GM23338 (cell line): Measurements from ENCODE around the gene METRN. TPM values are rescaled to one million over a fixed set of nuclear protein-coding genes. Genes with fewer than 3 reads are reported as not detected.

Source experiments
- ATAC-seq: fragments of 200-7000 bp; cut with Tn5 transposase; 3 replicates; pipeline ENCODE4 v1.9.1; 2020
- DNase-seq: peaks from one replicate; pipeline ENCODE4 v3.0.0-alpha.2; 2015; ENCODE audit warnings: low spot score
- H2AFZ ChIP-seq: fragments of 200-600 bp; sonication (generic); 2 replicates; pipeline ENCODE4 v1.8.0; 2016; ENCODE audit warnings: antibody characterized with exemption, mild to moderate bottlenecking, moderate library complexity
- H3F3A ChIP-seq: fragments of 200-600 bp; sonication (generic); replicated peaks from 2 replicates; pipeline ENCODE4 v1.8.0; 2017; ENCODE audit warnings: antibody characterized with exemption, mixed run types, low read depth
- H3K27ac ChIP-seq: fragments of 200-600 bp; sonication (generic); 2 replicates; pipeline ENCODE4 v1.6.1; 2016; ENCODE audit warnings: low read depth
- H3K27me3 ChIP-seq: fragments of 200-600 bp; sonication (generic); 2 replicates; pipeline ENCODE4 v1.8.0; 2016; ENCODE audit warnings: mild to moderate bottlenecking, mixed run types, moderate library complexity; ENCODE audit not compliant: insufficient read depth
- H3K36me3 ChIP-seq: fragments of 200-600 bp; sonication (generic); 2 replicates; pipeline ENCODE4 v1.8.0; 2016; ENCODE audit warnings: mild to moderate bottlenecking; ENCODE audit not compliant: insufficient read depth
- H3K4me1 ChIP-seq: fragments of 200-600 bp; sonication (generic); 2 replicates; pipeline ENCODE4 v1.8.0; 2016; ENCODE audit warnings: mild to moderate bottlenecking, moderate library complexity; ENCODE audit not compliant: insufficient read depth
- H3K4me2 ChIP-seq: fragments of 200-600 bp; sonication (generic); 2 replicates; pipeline ENCODE4 v1.7.1; 2017; ENCODE audit warnings: mixed run types
- H3K4me3 ChIP-seq: fragments of 200-600 bp; sonication (generic); 2 replicates; pipeline ENCODE4 v1.6.1; 2016; ENCODE audit warnings: mixed run types
- H3K79me2 ChIP-seq: fragments of 200-600 bp; sonication (generic); replicated peaks from 2 replicates; pipeline ENCODE4 v1.8.0; 2017; ENCODE audit warnings: mild to moderate bottlenecking; ENCODE audit not compliant: insufficient read depth
- H3K9me2 ChIP-seq: fragments of 200-600 bp; sonication (generic); 2 replicates; pipeline ENCODE4 v1.8.0; 2017; ENCODE audit not compliant: insufficient read depth
- H4K20me1 ChIP-seq: fragments of 200-600 bp; sonication (generic); replicated peaks from 2 replicates; pipeline ENCODE4 v1.8.0; 2017; ENCODE audit warnings: mild to moderate bottlenecking; ENCODE audit not compliant: insufficient read depth
- H3K27ac Mint-ChIP-seq: 2 replicates; pipeline ENCODE4 v1.8.0; 2020; ENCODE audit warnings: inconsistent platforms, mild to moderate bottlenecking, moderate library complexity, mixed read lengths
- H3K27me3 Mint-ChIP-seq: 3 replicates; pipeline ENCODE4 v1.8.0; 2022; ENCODE audit warnings: low read depth, mild to moderate bottlenecking, moderate library complexity, mixed read lengths, inconsistent platforms; ENCODE audit not compliant: insufficient read depth, poor library complexity
- H3K36me3 Mint-ChIP-seq: 3 replicates; pipeline ENCODE4 v1.8.0; 2021; ENCODE audit warnings: low read depth, mild to moderate bottlenecking, inconsistent platforms, moderate library complexity, mixed read lengths
- H3K4me1 Mint-ChIP-seq: 3 replicates; pipeline ENCODE4 v1.8.0; 2020; ENCODE audit warnings: mild to moderate bottlenecking, inconsistent platforms, mixed read lengths
- H3K4me3 Mint-ChIP-seq: 3 replicates; pipeline ENCODE4 v1.8.0; 2021; ENCODE audit warnings: moderate library complexity, mild to moderate bottlenecking, inconsistent platforms, mixed read lengths
- H3K9me3 Mint-ChIP-seq: 3 replicates; pipeline ENCODE4 v1.8.0; 2020; ENCODE audit warnings: moderate library complexity, mild to moderate bottlenecking, inconsistent platforms, mixed read lengths
- CREB1 ChIP-seq: fragments of 250-450 bp; sonication (Bioruptor Pico); IDR thresholded peaks from 2 replicates; pipeline ENCODE4 v1.5.0; 2020; ENCODE audit warnings: low read depth, mild to moderate bottlenecking, moderate library complexity
- EZH2 ChIP-seq: fragments of 200-600 bp; sonication (generic); IDR thresholded peaks from one replicate; pipeline ENCODE4 v1.8.0; 2017; ENCODE audit warnings: antibody characterized with exemption, mild to moderate bottlenecking, low read depth; ENCODE audit not compliant: unreplicated experiment
- EZH2phosphoT487 ChIP-seq: fragments of 200-600 bp; sonication (generic); IDR thresholded peaks from one replicate; pipeline ENCODE4 v1.8.1; 2018; ENCODE audit warnings: antibody characterized with exemption; ENCODE audit not compliant: unreplicated experiment
- JUNB ChIP-seq: IDR thresholded peaks from one replicate; pipeline ENCODE4 v1.6.1; 2016; ENCODE audit warnings: antibody characterized with exemption; ENCODE audit not compliant: unreplicated experiment
- NANOG ChIP-seq: IDR thresholded peaks from 2 replicates; pipeline ENCODE4 v1.6.1; 2016; ENCODE audit warnings: antibody characterized with exemption, borderline replicate concordance
- POLR2AphosphoS5 ChIP-seq: IDR thresholded peaks from 2 replicates; pipeline ENCODE4 v1.6.1; 2016; ENCODE audit warnings: antibody characterized with exemption, low read depth
- STAT1 ChIP-seq: IDR thresholded peaks from one replicate; pipeline ENCODE4 v1.6.1; 2016; ENCODE audit warnings: antibody characterized with exemption; ENCODE audit not compliant: unreplicated experiment
- ZNF114 ChIP-seq: fragments of 250-450 bp; sonication (Bioruptor Pico); IDR thresholded peaks from 2 replicates; pipeline ENCODE4 v1.5.0; 2020; ENCODE audit warnings: mild to moderate bottlenecking, moderate library complexity
- ZNF331 ChIP-seq: fragments of 250-450 bp; sonication (Bioruptor Pico); IDR thresholded peaks from 2 replicates; pipeline ENCODE4 v1.5.0; 2020; ENCODE audit warnings: low read depth, mild to moderate bottlenecking, moderate library complexity
- ZNF462 ChIP-seq: fragments of 250-450 bp; sonication (Bioruptor Pico); IDR thresholded peaks from 2 replicates; pipeline ENCODE4 v1.5.0; 2020; ENCODE audit warnings: mild to moderate bottlenecking, moderate library complexity
- polyA plus RNA-seq: library from polyadenylated mRNA; unstranded; fragments of >200 nt; fragmentation: Nextera tagmentation; extraction: Ambion mirVana; gene quantifications from 2 replicates; pipeline ENCODE4 v1.2.1, GENCODE V29; 2016
- total RNA-seq: library from RNA; depleted of rRNA; stranded (reverse); fragments of >200 nt; shearing (Covaris generic); gene quantifications from 2 replicates; pipeline ENCODE4 v1.2.3, GENCODE V29; 2014
- TF ChIP-seq, protein P1 (sequence below): IDR thresholded peaks from 2 replicates; pipeline ENCODE4 v1.6.1; 2016; ENCODE audit warnings: antibody characterized with exemption
- TF ChIP-seq, protein P2 (sequence below): IDR thresholded peaks from one replicate; pipeline ENCODE4 v1.6.1; 2018; ENCODE audit warnings: antibody characterized with exemption; ENCODE audit not compliant: unreplicated experiment

Gene METRN
- total and polyA plus RNA-seq, 2 experiments from 2014 or later: 18.7 to 33.0 TPM

GRCh38 chr16:724188-725040 is 9.5 kb downstream of the METRN start:
- ATAC-seq: no peak

More at GRCh38 chr16:724188-725040, 9.5 kb downstream of the METRN start:
- H3K9me3 Mint-ChIP-seq: no peaks in the 10 kb centered on the region
- Histone ChIP-seq H3K27me3 (peaks cover 16% of the 10 kb centered on the region; the same call in 1 of the 2 replicates), H3K27ac (no peak overlapping the region), H4K20me1 (no peaks in the 10 kb centered on the region), H3K4me3 (no peak overlapping the region), H3F3A (peaks cover 12% of the 10 kb centered on the region), H3K9me2 (no peaks in the 10 kb centered on the region), H2AFZ (no peak overlapping the region), H3K4me2 (no peak overlapping the region), H3K4me1 (peaks cover 8% of the 10 kb centered on the region; the same call in 1 of the 2 replicates), H3K36me3 (no peaks in the 10 kb centered on the region), H3K79me2 (no peaks in the 10 kb centered on the region)
- no peaks in the 10 kb centered on the region for H3K36me3 Mint-ChIP-seq
- peaks cover 23% of the 10 kb centered on the region for H3K27me3 Mint-ChIP-seq
- no peak for DNase-seq
- H3K4me1 Mint-ChIP-seq: peaks cover 6% of the 10 kb centered on the region; the same call in 1 of the 3 replicates
- H3K27ac Mint-ChIP-seq: no peak overlapping the region
- H3K4me3 Mint-ChIP-seq: no peak overlapping the region
- TF ChIP-seq EZH2phosphoT487 (no peak), POLR2AphosphoS5 (no peak), ZNF331 (CRISPR knock-in tag) (no peak), NANOG (no peak), STAT1 (no peak), ZNF114 (no peak), CREB1 (CRISPR knock-in tag) (no peak), EZH2 (no peak), ZNF462 (CRISPR knock-in tag) (no peak), JUNB (no peak)
- TF ChIP-seq, protein P1, sequence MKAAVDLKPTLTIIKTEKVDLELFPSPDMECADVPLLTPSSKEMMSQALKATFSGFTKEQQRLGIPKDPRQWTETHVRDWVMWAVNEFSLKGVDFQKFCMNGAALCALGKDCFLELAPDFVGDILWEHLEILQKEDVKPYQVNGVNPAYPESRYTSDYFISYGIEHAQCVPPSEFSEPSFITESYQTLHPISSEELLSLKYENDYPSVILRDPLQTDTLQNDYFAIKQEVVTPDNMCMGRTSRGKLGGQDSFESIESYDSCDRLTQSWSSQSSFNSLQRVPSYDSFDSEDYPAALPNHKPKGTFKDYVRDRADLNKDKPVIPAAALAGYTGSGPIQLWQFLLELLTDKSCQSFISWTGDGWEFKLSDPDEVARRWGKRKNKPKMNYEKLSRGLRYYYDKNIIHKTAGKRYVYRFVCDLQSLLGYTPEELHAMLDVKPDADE: no peak
- TF ChIP-seq, protein P2, sequence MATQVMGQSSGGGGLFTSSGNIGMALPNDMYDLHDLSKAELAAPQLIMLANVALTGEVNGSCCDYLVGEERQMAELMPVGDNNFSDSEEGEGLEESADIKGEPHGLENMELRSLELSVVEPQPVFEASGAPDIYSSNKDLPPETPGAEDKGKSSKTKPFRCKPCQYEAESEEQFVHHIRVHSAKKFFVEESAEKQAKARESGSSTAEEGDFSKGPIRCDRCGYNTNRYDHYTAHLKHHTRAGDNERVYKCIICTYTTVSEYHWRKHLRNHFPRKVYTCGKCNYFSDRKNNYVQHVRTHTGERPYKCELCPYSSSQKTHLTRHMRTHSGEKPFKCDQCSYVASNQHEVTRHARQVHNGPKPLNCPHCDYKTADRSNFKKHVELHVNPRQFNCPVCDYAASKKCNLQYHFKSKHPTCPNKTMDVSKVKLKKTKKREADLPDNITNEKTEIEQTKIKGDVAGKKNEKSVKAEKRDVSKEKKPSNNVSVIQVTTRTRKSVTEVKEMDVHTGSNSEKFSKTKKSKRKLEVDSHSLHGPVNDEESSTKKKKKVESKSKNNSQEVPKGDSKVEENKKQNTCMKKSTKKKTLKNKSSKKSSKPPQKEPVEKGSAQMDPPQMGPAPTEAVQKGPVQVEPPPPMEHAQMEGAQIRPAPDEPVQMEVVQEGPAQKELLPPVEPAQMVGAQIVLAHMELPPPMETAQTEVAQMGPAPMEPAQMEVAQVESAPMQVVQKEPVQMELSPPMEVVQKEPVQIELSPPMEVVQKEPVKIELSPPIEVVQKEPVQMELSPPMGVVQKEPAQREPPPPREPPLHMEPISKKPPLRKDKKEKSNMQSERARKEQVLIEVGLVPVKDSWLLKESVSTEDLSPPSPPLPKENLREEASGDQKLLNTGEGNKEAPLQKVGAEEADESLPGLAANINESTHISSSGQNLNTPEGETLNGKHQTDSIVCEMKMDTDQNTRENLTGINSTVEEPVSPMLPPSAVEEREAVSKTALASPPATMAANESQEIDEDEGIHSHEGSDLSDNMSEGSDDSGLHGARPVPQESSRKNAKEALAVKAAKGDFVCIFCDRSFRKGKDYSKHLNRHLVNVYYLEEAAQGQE: no peak
